ENCODE data around the gene RPS6KA2. TPM values are rescaled to one million over a fixed set of nuclear protein-coding genes. Genes with fewer than 3 reads are reported as not detected.

RPS6KA2 gene
- total RNA-seq, 4 donors from 2014 or later, result 64.9 to 101 (median 81.6) TPM

DNA sequence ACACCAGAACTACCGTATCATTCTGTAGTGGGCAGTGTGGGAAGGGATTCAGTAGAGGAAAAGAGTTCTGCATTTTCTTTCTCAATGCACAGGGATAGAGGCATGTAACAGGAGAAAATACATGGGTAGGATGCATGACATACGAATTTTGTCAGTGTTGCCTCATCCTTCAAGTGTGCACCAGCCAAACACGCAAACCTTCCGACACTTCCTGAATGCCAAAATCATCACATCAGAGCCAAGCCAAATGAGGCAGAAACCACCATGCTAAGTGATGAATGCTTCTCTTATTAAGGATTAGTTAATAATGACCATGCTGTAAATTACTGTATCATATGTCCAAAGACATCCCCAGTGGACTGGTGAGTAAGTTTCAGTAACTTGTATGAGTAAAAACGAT lies 67.8 kb downstream of the RPS6KA2 start:
- Histone ChIP-seq H3K27ac (no peak overlapping the region), H3K4me1 (peaks cover 31 to 37% of the 10 kb centered on the region in 2 donors), H3K4me3 (replicated peaks in 1 of 3) (no peak overlapping the region), H3K9me3 (no peaks in the 10 kb centered on the region), H3K36me3 (no peaks in the 10 kb centered on the region), H3K27me3 (no peaks in the 10 kb centered on the region)
- DNase-seq, result no peak
- intact Hi-C loops (cut with DNase I), result no loop called here
- WGBS, 2 donors, result 93 to 95% methylated on average over 5 of the region's 5 CpGs
- no peak for TF ChIP-seq POLR2A (IDR thresholded peaks at IDR 0.05)
- TF ChIP-seq, protein P1, sequence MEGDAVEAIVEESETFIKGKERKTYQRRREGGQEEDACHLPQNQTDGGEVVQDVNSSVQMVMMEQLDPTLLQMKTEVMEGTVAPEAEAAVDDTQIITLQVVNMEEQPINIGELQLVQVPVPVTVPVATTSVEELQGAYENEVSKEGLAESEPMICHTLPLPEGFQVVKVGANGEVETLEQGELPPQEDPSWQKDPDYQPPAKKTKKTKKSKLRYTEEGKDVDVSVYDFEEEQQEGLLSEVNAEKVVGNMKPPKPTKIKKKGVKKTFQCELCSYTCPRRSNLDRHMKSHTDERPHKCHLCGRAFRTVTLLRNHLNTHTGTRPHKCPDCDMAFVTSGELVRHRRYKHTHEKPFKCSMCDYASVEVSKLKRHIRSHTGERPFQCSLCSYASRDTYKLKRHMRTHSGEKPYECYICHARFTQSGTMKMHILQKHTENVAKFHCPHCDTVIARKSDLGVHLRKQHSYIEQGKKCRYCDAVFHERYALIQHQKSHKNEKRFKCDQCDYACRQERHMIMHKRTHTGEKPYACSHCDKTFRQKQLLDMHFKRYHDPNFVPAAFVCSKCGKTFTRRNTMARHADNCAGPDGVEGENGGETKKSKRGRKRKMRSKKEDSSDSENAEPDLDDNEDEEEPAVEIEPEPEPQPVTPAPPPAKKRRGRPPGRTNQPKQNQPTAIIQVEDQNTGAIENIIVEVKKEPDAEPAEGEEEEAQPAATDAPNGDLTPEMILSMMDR (IDR thresholded peaks at IDR 0.05), result no peak

DNA sequence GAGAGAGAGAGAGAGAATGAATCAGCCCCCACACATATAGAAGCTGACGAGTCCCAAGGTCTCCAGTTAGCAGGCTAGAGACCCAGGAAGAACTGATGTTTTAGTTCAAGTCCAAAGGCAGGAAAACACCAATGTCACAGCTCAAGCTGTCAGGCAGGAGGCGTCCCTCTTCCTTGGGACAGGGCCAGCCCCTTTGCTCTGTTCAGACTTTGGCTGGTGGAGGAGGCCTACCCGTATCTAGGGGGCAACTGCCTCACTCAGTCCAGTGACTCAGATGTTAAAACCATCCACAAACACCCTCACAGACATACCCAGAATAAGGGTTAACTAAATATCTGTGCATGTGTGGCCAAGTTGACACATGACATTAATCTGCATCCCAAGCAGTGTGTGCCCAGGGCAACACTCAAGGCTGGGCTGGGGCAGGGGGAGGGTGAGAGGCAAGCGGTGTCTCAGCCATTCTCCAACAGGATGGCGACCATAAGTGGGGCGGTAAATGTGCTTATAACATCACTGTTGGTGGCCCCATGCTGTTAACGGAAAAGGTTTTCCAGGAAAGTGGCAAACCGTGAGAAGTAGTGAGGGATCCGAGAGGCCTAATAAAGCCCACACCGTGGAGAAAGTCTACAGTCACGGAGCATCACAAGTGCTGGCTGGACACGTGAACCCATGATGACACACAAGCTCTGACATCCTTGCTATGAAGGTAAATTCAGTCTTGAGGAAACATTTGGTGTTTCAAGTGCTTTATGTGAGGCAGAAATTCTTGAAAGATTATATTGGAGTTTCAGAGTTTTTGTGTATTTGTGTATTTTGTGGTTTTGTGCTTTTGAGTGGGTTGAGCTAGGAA lies 68.7 kb downstream of the RPS6KA2 start:
- intact Hi-C loops (cut with DNase I), result no loop called here
- TF ChIP-seq POLR2A (IDR thresholded peaks at IDR 0.05), result no peak
- TF ChIP-seq, protein P1 (IDR thresholded peaks at IDR 0.05), result no peak
- H3K36me3 ChIP-seq, result no peaks in the 10 kb centered on the region
- DNase-seq, result no peak
- H3K9me3 ChIP-seq, result no peaks in the 10 kb centered on the region
- peak overlapping the region in 2 of 3 donors; percentile 92 to 95 for H3K27ac ChIP-seq
- 86 to 93% methylated on average over 12 of the region's 12 CpGs for WGBS, 2 donors
- H3K4me1 ChIP-seq, result peaks cover 31 to 38% of the 10 kb centered on the region in 2 donors
- H3K27me3 ChIP-seq, result no peaks in the 10 kb centered on the region
- no peak overlapping the region for H3K4me3 ChIP-seq (replicated peaks in 1 of 3)

DNA sequence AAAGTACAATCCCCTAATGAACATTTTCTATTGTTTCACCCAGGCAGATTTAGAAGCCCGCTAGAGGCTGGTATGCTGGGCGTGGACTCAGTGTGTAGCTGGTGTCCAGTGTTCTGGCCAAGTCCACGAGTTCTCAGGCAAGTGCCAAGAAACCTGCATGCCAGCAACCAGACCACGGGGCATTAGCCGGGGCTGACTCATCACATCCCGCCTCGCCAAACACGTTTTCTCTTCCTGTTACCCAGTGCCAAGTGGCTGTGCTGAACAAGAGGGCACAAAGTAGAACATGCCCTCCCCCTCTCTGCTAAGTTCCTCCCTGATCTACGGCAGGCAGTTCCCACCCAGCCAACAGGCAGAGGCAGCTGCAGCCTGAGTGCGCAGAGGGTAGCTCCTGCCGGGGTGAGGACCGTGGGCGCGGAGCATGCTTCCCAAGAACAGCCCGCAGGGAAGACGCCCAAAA lies 70.2 kb downstream of the RPS6KA2 start:
- Histone ChIP-seq H3K27ac (peak overlapping the region; percentile 90 to 95 (median 94)), H3K4me3 (replicated peaks in 1 of 3) (no peak overlapping the region), H3K36me3 (no peaks in the 10 kb centered on the region), H3K27me3 (no peaks in the 10 kb centered on the region), H3K9me3 (no peaks in the 10 kb centered on the region), H3K4me1 (peaks cover 31 to 38% of the 10 kb centered on the region in 2 donors)
- TF ChIP-seq, protein P1 (IDR thresholded peaks at IDR 0.05), result peak in 2 of 6 experiments; percentile 16 to 18
- peak in 1 of 2 donors; percentile 68 for TF ChIP-seq POLR2A (IDR thresholded peaks at IDR 0.05)
- 35 to 69% methylated on average over 9 to 14 of the region's 16 CpGs for WGBS, 2 donors
- intact Hi-C loops (cut with DNase I), result no loop called here
- DNase-seq, result peak; percentile 99

DNA sequence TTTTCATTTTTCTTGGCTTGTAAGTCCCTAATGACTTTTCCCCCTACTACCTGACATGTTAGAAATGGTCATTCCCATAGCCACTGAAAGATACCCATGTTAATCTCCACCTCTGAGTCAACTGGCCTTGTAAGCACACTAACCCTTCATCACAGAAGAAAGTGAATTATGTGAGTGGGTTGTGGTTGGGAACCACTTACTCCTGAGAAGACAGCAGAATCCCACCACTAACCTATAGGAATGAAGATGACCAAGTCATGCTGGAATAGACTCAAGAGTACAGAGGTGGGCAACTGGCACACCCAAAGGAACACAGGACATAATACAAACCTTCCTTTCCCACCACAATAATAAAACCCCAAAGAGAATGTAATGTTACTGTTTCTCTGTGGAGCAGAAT lies 70.7 kb downstream of the RPS6KA2 start:
- intact Hi-C loops (cut with DNase I), result no loop called here
- TF ChIP-seq POLR2A (IDR thresholded peaks at IDR 0.05), result no peak
- TF ChIP-seq, protein P1 (IDR thresholded peaks at IDR 0.05), result no peak
- peak overlapping the region; percentile 89 to 95 (median 94) for H3K27ac ChIP-seq
- H3K27me3 ChIP-seq, result no peaks in the 10 kb centered on the region
- H3K4me3 ChIP-seq (replicated peaks in 1 of 3), result no peak overlapping the region
- peaks cover 31 to 38% of the 10 kb centered on the region in 2 donors for H3K4me1 ChIP-seq
- H3K36me3 ChIP-seq, result no peaks in the 10 kb centered on the region
- H3K9me3 ChIP-seq, result no peaks in the 10 kb centered on the region
- DNase-seq, result no peak

DNA sequence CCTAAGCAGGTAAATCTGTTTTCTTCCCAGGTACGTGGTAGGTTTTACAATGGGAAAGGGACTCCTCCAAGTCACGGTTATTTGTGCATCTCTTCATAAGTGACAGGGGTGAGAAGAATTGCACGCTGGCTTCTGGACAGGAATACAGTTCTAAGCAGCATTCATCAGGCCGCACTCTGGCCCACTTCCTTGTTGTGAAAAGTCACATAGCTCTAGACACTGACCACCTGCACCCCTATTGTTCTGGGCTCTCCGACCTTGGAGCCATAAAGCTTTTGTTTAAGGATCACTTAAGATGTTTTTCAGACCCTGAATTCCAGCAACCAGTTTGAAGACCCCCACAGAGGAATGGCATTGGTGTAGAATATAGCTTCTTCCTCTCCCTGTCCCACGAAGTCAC lies 72.0 kb downstream of the RPS6KA2 start:
- TF ChIP-seq, protein P1 (IDR thresholded peaks at IDR 0.05), result no peak
- TF ChIP-seq POLR2A (IDR thresholded peaks at IDR 0.05), result no peak
- Histone ChIP-seq H3K27me3 (no peaks in the 10 kb centered on the region), H3K4me3 (replicated peaks in 1 of 3) (no peak overlapping the region), H3K4me1 (peaks cover 31 to 38% of the 10 kb centered on the region in 2 donors), H3K36me3 (no peaks in the 10 kb centered on the region), H3K27ac (peak overlapping the region in 2 of 3 donors; percentile 94 to 95), H3K9me3 (no peaks in the 10 kb centered on the region)
- DNase-seq, result no peak
- intact Hi-C loops (cut with DNase I), result no loop called here
- 83 to 91% methylated on average over 6 of the region's 6 CpGs for WGBS, 2 donors
